Erythroblast (primary cell): ENCODE measurements around the gene C5orf22.

ENCODE experiments used
- GATA1 ChIP-seq: IDR thresholded peaks from 2 replicates; pipeline ENCODE4 v1.6.1; 2011; ENCODE audit warnings: low read depth, mild to moderate bottlenecking, control low read depth, low read length, moderate library complexity
- POLR2A ChIP-seq: IDR thresholded peaks from 2 replicates; pipeline ENCODE4 v1.6.1; 2011; ENCODE audit warnings: mild to moderate bottlenecking, low read length

GRCh38 chr5:31531543-31531887 lies 586 bp upstream of the C5orf22 start:
- TF ChIP-seq GATA1 (no peak), POLR2A (no peak)
